Right lung (tissue), 5 donors: ENCODE measurements around the gene TPRA1. TPM values are rescaled to one million over a fixed set of nuclear protein-coding genes. Genes with fewer than 3 reads are reported as not detected.
"Not testable (repeated sequence)": the region's sequence is repeated elsewhere in the genome, so short reads cannot be mapped to it uniquely, and the experiment has no call there.

Experiments
- DNase-seq, 2 donors: peaks; one replicate each; pipeline ENCODE4 v3.0.0-alpha.2; 2013
- polyA plus RNA-seq, 5 donors: library from polyadenylated mRNA; unstranded; fragments of 120-200 nt; gene quantifications; one replicate each; pipeline versions ENCODE4 v1.2.1 to v1.2.3, GENCODE V29; 2013; ENCODE audit warnings: inconsistent platforms in 1 of 5, low replicate concordance in 1 of 5; ENCODE audit not compliant: insufficient read length in 5 of 5, insufficient read depth in 1 of 5

TPRA1 gene
- polyA plus RNA-seq, 5 donors = 26.3 to 37.6 (median 29.1) TPM

DNA sequence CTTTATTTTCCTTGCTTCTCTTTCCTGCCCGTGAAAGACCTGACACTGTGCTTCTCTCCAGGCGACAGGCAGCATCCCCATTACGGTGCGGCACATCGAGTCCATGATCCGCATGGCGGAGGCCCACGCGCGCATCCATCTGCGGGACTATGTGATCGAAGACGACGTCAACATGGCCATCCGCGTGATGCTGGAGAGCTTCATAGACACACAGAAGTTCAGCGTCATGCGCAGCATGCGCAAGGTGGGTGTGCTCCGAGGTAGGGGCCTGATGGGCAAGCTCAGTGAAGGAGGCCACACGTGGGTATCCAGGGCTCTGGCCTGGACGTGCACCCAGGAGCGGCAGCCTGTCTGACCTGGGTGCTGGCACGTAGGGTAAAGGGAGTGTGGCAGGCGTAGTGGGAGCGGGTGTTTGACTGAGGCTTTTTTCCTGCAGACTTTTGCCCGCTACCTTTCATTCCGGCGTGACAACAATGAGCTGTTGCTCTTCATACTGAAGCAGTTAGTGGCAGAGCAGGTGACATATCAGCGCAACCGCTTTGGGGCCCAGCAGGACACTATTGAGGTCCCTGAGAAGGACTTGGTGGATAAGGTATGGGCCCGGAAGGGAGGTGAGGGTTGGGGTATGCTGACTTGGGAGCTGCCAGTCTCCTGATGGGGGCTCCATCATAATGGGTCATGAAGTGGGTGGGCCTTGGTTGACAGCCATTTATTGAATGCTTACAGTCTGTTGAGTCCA, 30.3 kb upstream of the TPRA1 start:
- no peak for DNase-seq

DNA sequence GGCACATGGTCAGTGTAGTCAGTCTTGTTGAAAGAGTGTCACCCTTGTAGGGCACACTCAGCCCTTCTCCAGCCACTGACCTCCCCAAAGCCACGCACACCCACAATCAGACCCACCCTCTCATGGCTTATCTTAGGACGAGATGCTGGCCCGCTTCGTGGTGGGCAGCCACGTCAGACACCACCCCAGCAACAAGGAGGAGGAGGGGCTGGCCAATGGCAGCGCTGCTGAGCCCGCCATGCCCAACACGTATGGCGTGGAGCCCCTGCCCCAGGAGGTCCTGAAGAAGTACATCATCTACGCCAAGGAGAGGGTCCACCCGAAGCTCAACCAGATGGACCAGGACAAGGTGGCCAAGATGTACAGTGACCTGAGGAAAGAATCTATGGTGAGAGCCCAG, 28.4 kb upstream of the TPRA1 start:
- DNase-seq = no peak

DNA sequence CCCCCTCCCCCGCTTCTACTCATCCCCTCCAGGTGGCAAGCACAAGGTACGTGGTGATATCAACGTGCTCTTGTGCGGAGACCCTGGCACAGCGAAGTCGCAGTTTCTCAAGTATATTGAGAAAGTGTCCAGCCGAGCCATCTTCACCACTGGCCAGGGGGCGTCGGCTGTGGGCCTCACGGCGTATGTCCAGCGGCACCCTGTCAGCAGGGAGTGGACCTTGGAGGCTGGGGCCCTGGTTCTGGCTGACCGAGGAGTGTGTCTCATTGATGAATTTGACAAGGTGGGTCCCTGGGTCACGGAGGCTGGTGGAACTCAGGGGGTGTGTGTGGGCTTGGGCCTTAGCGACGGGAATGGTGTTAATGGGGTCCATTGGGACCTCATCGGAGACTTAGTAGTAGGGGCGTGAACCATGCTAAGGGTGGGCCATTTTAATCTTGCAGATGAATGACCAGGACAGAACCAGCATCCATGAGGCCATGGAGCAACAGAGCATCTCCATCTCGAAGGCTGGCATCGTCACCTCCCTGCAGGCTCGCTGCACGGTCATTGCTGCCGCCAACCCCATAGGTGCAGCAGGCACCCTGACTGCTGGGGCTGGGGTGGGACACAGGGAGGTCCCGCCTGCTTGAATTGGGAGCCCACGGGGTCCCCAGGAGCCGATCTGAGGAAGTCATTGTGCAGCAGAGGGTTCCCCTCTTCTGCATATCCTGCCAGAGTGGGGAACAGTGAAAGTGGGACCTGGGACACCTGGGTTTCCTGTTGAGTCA, 26.5 kb upstream of the TPRA1 start:
- no peak for DNase-seq

DNA sequence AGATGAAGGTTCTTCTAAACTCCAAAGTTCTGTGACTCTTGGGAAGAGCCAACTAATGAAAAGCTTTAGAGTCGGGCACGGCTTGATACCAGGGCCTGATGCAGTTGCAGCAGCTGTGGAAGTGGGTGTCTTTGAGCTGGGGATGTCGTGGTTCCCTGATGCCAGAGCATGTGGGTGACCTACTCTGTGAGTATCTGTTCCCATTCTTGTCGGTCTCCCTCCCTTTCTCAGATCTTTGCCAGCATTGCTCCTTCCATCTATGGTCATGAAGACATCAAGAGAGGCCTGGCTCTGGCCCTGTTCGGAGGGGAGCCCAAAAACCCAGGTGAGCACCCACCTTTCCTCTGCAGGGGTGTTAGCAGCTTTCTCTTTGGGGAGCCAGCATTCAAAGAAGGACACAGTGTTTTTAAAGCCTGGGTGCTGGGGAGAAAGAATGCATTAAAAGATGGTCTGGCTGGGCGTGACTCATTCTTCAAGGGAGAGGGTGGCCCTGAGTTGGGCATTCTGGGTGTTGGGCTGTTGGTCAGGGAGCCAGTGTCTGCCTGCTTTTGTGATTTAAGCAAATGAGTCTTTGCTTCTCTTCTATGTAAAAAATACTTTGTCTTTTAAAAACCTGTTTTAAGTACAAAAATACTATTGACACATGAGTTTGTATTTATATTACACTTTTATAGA, 25.2 kb upstream of the TPRA1 start:
- DNase-seq = no peak

DNA sequence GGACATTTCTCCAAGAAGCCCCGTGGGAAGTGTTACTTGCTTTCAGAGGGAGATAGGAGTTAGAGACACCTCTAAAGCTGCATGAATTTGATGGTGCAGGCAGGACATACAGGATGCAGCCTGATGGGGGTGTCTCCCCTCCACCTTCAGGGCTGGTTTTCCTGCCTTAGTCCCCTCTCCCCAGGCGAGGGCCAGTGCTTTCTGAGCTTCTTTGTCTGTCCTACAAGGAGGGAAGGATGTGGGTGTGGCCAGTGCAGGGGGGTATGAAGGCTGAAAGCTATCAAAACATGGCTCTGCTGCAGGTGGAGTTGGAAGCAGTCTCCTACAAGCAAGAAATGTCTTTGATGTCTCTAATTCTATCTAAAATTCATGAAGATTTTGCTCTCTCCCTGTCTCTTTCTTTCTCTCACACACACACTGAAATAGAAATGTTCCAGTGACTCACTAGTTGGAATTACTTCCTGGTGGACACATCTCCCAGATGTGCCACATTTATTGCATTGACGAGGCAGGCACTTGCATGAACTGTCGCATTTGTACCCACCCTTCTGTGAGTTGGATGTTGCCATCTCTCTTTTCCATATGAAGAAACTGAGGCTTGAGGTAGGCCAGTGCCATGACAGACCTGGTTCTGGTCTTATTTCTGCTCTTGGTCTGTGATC, 24.5 kb upstream of the TPRA1 start:
- no peak for DNase-seq

DNA sequence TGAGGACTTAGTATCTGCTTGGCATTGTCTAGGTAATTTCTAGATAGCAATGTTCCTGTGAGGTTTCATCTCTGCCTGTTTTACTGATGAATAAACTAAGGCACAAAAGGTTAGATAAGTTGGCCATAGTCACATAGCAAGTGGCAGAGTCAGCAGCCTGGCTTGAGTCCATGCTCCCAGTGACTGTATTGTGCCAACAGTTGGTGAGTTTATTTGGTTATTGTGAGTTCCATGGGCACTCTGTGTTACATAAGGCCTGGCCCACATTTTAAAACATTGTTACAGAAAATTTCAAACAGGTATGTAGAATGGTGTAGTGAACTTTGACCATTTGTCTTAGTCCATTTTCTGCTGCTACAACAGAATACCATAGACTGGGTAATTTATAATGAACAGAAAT, 22.9 kb upstream of the TPRA1 start:
- no peak for DNase-seq

DNA sequence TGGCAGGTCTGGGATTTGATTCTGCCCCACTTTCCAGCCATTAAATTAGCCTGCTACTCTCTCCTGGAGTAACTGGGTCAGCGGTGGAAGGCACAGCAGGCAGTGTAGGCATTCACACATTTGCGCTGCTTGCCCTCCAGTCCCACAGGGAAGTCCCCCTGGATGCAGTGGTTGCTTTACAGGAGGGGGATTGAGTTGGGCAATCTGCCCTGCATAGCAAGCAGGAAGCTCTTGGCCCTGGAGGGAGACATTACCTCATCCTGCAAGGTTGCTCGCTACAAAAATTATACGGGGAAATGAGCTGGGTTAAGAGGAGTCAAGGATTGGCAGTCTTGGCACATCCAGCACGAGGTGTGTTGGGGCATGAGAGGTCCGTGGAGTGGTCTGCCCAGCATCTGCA, 22.4 kb upstream of the TPRA1 start:
- DNase-seq = no peak

DNA sequence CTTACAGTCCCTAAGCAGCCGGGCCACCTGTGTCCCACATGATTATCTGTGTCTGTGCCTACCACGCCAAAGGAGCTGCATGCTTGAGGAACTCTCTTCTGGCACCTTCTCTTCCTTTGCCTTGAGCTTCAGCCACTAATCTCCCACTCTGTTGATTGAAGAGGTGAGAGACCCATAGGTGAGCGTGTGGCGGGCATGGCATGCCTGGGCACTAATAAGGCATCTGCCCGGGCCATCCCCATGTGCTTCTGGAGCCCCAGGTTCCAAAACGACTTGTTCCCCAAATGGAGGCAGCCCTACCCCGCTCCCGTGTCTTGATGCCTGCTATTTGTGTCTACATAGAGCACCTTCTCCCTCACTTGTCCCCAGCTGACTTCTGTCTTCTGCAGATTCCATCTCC, 20.7 kb upstream of the TPRA1 start:
- no peak for DNase-seq

DNA sequence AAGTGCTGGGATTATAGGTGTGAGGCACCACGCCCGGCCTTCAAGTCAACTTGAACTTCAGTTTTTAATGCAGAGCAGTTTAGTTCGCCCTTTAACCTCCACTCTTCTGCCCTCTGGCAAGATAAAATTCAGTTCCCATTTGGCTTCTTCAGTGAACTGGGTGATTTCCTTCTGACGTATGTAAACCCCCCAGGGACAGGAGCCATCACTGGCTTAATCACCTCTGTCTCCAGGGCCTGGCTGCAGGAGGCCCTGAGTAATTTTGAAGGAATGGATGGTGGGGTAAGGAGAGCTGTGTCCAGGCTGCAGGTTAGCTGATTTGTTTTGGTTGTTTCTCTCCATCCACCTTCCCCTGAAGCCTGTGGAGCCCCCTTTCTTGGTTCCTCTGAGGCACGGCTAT, 19.6 kb upstream of the TPRA1 start:
- DNase-seq = no peak

DNA sequence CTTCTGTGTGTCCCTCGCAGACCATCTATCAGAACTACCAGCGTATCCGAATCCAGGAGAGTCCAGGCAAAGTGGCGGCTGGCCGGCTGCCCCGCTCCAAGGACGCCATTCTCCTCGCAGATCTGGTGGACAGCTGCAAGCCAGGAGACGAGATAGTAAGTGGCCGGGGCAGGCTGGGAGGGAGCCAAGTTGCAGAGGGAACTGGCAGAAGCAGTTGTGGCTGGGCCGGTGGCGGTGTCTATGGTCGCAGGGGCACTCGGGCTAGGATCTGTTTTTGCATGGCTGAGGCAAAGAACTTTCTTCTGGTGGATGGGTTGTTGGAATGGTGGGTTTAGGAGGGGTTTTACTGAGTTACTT, 17.8 kb upstream of the TPRA1 start:
- DNase-seq = no peak

DNA sequence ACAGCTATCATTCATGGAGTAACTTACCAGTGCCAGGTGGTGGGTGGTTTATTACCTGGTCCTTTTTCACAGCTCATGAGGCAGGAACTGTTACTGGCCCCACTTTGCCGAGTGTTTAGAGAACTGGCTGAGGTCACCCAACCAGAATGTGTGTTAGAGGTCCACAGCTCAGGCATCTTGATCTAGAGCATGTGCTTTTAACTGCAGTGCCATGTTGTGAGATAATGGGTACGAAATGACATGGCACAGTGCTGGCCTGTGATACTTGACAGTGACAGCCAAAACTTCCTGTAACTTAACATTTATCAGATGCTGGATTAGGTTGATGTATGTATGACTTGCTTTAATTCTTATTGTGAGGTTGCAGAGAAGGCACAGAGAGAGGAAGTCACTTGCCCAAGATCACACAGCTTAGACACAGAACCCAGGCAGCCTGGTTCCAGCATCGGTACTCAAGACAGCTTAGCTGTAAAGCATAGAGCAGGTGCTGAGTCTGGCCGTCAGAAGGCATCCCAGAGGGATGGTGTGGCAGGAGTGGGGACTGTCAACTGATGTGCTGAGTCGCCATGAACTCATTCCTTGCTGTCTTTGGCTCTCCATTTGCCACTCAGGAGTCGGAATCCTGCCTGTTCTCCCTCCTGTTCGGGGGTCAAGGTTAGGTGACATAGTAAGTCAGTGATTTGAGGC, 17.3 kb upstream of the TPRA1 start:
- no peak for DNase-seq

DNA sequence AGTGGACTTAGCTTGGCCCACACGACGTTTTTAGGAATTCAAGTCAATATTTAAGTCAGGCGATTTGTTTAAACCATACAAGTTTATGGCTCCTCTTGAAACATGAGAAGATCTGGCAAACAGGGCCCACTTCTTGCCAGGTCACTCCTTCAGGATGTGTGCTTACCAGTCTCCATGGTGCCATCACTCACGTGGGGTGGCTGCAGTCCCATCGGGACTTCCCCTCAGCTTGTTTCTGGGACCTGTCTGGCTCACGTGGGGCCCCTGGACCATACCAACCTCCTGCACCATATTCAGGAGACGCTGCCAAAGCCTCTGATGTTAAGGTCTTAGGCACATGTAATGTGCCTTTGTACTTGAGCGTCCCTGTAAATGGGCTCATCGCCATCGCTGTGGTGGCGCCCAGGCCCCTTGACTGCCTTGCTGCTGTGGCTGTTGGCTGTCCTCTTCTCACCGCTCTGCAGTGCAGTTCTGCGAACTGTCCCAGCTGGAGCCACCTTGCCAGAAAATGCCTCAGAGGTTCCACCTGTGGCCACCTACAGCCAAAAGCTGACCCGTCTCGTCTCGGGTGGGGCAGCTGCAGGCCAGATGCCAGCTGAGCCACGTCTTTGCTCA, 16.6 kb upstream of the TPRA1 start:
- DNase-seq = no peak

DNA sequence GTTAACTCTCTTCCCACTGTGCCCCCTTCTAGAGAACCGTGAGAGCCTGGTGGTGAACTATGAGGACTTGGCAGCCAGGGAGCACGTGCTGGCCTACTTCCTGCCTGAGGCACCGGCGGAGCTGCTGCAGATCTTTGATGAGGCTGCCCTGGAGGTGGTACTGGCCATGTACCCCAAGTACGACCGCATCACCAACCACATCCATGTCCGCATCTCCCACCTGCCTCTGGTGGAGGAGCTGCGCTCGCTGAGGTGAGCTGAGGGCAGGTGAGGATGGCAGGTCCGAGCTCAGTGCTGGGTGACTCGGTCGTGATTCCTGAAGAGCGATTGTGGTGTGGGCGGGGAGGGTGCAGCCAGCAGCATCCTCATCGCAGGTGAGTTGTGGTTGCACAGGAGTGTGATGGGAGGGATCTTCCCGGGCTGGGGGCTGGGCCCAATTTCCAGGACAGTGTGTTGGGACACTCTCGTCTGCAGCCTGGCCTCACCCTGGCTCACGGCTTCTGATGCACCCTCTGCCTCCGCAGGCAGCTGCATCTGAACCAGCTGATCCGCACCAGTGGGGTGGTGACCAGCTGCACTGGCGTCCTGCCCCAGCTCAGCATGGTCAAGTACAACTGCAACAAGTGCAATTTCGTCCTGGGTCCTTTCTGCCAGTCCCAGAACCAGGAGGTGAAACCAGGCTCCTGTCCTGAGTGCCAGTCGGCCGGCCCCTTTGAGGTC, 15.7 kb upstream of the TPRA1 start:
- DNase-seq = no peak

DNA sequence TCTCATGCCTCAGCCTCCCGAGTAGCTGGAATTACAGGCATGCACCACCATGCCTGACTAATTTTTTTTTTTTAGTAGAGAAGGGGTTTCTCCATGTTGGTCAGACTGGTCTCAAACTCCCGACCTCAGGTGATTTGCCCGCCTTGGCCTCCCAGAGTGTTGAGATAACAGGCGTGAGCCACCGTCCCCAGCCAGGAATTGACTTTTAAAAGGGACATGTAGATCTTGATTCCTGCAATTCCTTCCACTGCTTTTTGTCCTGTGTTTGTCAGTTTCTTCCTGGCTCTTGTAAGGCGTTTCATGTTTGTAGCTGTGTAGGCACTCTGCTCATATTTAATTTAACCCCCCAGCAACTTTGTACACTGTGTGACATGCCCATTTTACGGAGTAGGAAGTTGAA, 15.0 kb upstream of the TPRA1 start:
- DNase-seq = not testable (repeated sequence)

DNA sequence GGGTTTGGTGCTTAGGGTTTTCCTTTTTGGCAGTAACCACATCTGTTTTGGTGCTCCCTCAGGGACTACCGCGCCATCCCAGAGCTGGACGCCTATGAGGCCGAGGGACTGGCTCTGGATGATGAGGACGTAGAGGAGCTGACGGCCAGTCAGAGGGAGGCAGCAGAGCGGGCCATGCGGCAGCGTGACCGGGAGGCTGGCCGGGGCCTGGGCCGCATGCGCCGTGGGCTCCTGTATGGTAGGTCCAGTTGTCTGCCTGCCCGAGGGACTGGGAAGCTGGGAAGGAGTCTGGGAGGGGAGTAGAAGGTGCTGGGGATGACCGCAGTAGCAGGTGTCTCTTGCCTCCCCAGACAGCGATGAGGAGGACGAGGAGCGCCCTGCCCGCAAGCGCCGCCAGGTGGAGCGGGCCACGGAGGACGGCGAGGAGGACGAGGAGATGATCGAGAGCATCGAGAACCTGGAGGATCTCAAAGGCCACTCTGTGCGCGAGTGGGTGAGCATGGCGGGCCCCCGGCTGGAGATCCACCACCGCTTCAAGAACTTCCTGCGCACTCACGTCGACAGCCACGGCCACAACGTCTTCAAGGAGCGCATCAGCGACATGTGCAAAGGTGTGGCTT, 14.1 kb upstream of the TPRA1 start:
- no peak for DNase-seq

DNA sequence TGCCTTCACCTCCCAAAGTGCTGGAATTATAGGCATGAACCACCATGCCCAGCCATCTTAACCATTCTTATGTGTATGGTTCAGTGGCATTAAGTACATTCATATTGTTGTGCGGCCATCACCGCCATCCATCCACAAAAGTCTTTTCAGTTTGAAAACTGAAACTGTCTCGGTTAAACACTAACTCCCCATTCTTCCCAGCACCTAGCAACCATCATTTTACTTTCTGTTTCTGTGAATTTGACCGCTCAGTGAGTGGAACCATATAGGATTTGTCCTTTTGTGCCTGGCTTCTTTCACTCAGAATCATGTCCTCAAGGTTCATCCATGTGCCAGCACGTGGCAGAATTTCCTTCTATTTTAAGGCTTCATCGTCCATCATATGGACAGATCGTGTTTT, 13.5 kb upstream of the TPRA1 start:
- no peak for DNase-seq

DNA sequence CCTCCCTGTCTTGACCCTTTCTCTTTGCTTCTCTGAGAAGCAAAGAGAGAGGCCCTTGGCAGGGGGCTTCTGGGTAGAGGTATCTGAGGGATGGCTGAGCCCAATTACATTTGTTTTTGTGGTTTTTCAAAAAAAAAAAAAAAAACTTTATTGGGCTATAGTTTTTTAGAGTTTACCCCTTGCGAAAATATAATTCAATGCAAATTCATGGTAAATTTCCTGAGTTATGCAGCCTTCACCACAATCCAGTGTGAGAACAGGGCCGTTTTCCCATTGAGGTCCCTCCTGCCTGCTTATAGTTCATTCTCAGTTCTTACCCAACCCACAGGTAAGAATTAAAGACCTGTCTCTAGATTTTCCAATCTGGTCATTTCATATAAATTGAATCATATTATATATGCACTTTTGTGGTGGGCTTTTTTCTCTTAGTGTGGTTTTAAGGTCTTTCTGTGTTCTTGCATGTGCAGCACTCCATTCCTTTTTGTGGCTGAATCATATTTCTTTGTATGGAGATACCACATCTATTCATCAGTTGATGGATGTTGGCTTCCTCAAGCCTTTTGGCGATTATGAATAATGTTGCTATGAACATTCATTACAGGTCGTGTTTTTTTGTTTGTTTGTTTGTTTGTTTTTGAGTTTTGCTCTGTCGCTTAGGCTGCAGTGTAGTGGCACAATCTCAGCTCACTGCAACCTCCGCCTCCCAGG, 10.4 kb upstream of the TPRA1 start:
- DNase-seq = no peak

DNA sequence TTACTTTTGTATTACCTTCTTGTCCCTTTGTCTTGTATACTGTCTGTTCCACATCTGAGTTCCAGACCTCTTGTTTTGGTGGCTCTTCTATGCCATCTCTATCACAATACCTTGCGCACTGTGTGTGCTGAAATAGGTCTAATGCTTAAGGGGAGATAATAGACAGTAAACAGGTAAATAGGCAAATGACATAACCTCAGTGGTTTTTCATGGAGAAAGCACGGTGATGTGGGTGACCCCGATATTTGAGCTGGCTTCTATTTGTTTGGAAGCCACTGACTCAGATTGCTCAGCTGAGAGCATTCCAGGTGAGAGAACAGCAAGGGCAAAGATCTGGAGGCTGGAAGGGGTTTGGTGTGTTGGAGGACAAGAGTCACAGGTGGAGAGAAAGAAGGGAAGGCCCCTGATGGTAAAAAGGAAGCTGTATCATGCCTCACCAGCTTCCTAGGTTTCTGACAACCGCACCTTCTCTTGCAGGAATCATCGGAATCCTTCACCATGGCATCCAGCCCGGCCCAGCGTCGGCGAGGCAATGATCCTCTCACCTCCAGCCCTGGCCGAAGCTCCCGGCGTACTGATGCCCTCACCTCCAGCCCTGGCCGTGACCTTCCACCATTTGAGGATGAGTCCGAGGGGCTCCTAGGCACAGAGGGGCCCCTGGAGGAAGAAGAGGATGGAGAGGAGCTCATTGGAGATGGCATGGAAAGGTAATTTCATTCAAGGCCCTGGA, 8.5 kb upstream of the TPRA1 start:
- no peak for DNase-seq
